ENCODE results near the gene AGT. TPM values are rescaled to one million over a fixed set of nuclear protein-coding genes. Genes with fewer than 3 reads are reported as not detected.

The AGT gene
- total RNA-seq, 3 donors from 2014 or later = 0.59 to 9.1 (median 8.2) TPM

DNA sequence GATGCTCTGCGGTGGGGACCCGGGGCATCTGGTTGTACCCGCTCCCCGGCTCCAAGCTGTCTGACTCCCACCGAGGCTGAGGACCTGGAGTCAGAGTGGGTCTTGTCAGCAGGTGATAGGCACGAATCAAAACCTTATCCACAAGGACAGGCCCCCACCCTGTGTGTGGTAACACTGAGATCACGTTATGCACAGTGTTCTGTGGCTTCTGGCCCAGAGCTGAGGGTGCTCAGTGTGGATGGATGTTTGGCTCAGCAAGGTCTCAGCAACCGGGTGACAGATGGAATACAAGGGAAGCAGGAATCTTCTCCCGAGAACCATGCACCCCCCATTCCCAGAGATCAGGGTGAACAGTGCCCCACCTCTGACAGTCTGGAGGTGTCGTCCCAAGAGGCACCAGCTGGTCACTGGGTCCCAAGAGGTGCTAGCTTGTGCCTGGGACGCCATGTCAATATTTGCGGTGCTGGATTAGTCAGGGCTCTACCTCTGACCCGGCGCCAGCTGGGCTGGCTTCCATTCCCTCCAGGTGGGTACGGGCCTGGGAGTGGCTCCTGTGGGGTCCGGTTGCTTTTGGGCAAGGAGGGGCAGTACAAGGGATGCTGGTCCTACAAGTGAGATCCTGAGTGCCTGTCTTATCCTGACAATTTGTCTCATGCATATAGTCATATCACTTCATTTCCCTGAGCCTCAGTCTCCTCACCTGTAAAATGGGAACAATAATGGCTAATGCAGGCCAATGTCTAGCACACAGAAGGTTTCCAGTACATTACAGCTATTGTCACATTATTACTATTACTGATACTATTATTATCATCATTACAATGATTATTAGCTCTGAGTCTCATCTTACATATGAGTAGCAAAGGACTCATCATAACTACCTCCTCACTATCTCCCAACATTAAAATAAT lies 34.2 kb upstream of the AGT start:
- intact Hi-C loops (cut with DNase I; ENCODE audit: low total_unique reads) = no loop called here
- TF ChIP-seq POLR2AphosphoS5 (IDR thresholded peaks at IDR 0.05) (no peak), CTCF (IDR thresholded peaks at IDR 0.05) (no peak), POLR2A (IDR thresholded peaks at IDR 0.05) (no peak)
- H3K4me3 ChIP-seq = no peak overlapping the region

DNA sequence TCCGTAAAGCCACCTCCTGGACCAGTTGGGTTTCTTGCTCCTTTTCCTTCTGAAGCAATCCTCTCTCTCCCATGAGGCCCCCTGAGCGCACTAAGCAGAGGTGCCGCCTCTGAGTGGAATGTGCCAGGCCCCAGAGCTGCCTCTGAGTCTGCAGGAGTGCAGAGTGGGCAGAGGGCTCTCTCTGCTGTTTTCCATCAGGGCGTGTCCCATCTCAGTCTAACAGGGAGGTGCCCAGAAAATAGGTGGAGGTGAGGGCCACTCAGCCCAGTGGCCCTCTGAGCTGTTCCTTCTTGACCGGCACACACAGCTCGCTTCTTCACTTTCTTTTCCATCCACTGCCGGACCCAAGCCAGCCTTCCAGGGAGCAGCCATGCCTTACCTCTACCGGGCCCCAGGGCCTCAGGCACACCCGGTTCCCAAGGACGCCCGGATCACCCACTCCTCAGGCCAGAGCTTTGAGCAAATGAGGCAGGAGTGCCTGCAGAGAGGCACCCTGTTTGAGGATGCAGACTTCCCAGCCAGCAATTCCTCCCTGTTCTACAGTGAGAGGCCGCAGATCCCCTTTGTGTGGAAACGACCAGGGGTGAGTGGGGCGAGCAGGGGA lies 33.3 kb upstream of the AGT start, which contains the start of gene CAPN9:
CAPN9 (plus strand) TSS at position 262 of the 604 bp plus-strand sequence; CDS start at position 371, 109 bp downstream.
- Histone ChIP-seq H3K27ac (no peak within 1 kb of the TSS), H3K36me3 (no peaks in the 10 kb centered on the region), H3K4me3 (no peak within 1 kb of the TSS), H3K27me3 (no peaks in the 10 kb centered on the region), H3K4me1 (no peaks in the 10 kb centered on the region), H3K9me3 (no peaks in the 10 kb centered on the region)
- intact Hi-C loops (cut with DNase I; ENCODE audit: low total_unique reads) = no loop called here
- no peak for TF ChIP-seq CTCF (IDR thresholded peaks at IDR 0.05)
- TF ChIP-seq POLR2AphosphoS5 (IDR thresholded peaks at IDR 0.05) = no peak
- TF ChIP-seq POLR2A (IDR thresholded peaks at IDR 0.05) = no peak
- no peak for DNase-seq (ENCODE audit: low spot score in 2 of 2)

More for the DNA sequence above, 34.2 kb upstream of the AGT start:
- no peaks in the 10 kb centered on the region for H3K4me1 ChIP-seq
- no peaks in the 10 kb centered on the region for H3K36me3 ChIP-seq
- H3K27ac ChIP-seq = no peak overlapping the region
- DNase-seq (ENCODE audit: low spot score in 2 of 2) = peak in 1 of 2 donors; percentile 77
- no peaks in the 10 kb centered on the region for H3K27me3 ChIP-seq
- no peaks in the 10 kb centered on the region for H3K9me3 ChIP-seq

DNA sequence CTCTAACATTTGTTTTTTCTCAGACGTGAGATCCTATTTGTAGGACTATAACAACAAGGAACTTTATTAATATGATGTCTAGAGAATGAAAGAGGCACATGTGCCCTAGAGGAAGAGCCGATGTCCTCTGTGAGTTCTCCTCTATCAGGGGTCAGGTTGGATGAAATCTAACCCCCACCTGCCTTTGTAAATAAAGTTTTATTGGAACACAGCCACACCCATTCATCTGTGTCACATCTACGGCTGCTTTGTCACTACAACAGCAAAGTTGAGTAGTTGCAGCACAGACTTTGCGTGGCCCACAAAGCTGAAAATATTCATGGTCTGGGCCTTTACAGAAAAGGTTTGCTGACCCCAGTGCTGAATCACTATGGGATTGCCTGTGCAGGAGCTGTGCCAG lies 32.7 kb upstream of the AGT start:
- Histone ChIP-seq H3K36me3 (no peaks in the 10 kb centered on the region), H3K4me1 (no peaks in the 10 kb centered on the region), H3K27ac (no peak overlapping the region), H3K4me3 (no peak overlapping the region), H3K9me3 (no peaks in the 10 kb centered on the region), H3K27me3 (no peaks in the 10 kb centered on the region)
- no peak for DNase-seq (ENCODE audit: low spot score in 2 of 2)
- intact Hi-C loops (cut with DNase I; ENCODE audit: low total_unique reads) = no loop called here
- no peak for TF ChIP-seq POLR2AphosphoS5 (IDR thresholded peaks at IDR 0.05)
- no peak for TF ChIP-seq POLR2A (IDR thresholded peaks at IDR 0.05)
- TF ChIP-seq CTCF (IDR thresholded peaks at IDR 0.05) = no peak

DNA sequence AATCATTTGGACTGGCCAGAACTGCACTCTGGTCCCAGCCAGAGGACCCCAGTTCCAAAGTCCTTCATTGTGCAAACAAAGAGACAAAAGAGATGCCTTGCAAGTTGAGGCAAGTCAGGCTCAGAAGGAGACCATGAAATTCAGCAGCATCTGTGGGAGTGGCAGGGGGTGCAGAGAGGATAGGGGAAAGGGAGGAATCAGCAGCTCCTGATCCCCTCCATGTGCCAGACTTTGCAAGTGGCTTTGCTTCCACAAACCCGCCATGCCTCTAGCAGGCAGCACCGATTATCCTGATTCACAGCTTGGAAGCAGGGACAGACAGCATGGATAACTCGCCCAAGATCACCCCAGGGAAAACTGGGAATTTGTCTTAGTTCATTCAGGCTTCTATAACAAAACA lies 31.1 kb upstream of the AGT start:
- TF ChIP-seq POLR2AphosphoS5 (IDR thresholded peaks at IDR 0.05) (no peak), CTCF (IDR thresholded peaks at IDR 0.05) (no peak), POLR2A (IDR thresholded peaks at IDR 0.05) (no peak)
- H3K9me3 ChIP-seq = no peaks in the 10 kb centered on the region
- no peak for DNase-seq (ENCODE audit: low spot score in 2 of 2)
- no peak overlapping the region for H3K27ac ChIP-seq
- intact Hi-C loops (cut with DNase I; ENCODE audit: low total_unique reads) = no loop called here
- no peaks in the 10 kb centered on the region for H3K4me1 ChIP-seq
- H3K27me3 ChIP-seq = no peaks in the 10 kb centered on the region
- H3K4me3 ChIP-seq = no peak overlapping the region
- H3K36me3 ChIP-seq = no peaks in the 10 kb centered on the region

DNA sequence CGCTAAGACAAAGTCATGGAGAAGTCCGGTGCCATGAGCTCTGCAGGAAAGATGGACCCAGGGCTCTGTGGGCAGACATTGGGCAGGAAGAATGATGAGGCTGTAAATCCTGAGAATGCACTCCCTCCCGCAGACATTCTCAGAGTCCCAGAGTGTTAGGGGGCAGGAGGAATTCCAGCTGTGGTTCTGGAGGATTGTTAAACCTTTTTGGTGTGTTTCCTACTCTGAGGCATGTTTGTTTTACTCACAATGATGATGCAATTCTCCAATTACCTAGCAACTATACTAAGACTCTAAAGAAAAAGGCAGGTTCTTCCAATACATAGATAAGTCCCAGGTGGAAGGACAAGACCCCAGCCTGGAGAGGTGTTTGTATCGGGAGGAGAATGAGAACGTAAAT lies 30.5 kb upstream of the AGT start:
- Histone ChIP-seq H3K4me3 (no peak overlapping the region), H3K27me3 (no peaks in the 10 kb centered on the region), H3K4me1 (no peaks in the 10 kb centered on the region), H3K9me3 (no peaks in the 10 kb centered on the region), H3K36me3 (no peaks in the 10 kb centered on the region), H3K27ac (peak overlapping the region in 1 of 2 donors; percentile 43)
- no peak for DNase-seq (ENCODE audit: low spot score in 2 of 2)
- intact Hi-C loops (cut with DNase I; ENCODE audit: low total_unique reads) = no loop called here
- TF ChIP-seq POLR2AphosphoS5 (IDR thresholded peaks at IDR 0.05) = no peak
- TF ChIP-seq CTCF (IDR thresholded peaks at IDR 0.05) = no peak
- TF ChIP-seq POLR2A (IDR thresholded peaks at IDR 0.05) = no peak
